ENCODE measurements around the gene CDK3.
"Not testable (repeated sequence)": the region's sequence is repeated elsewhere in the genome, so short reads cannot be mapped to it uniquely, and the experiment has no call there.

The CDK3 gene

GRCh38 chr17:76000755-76001521 is at the start of gene CDK3:
Gene CDK3, plus strand, starts transcription at chr17:76000855. Its CDS starts 571 bp downstream, at chr17:76001426.
- no peak for DNase-seq

- no peak for DNase-seq
Observed at GRCh38 chr17:75950855-75951554, 49.6 kb upstream of the CDK3 start.

GRCh38 chr17:75959051-75959838 is 41.4 kb upstream of the CDK3 start:
- DNase-seq: no peak

- no peak for DNase-seq
Observed at GRCh38 chr17:75959839-75960511, 40.7 kb upstream of the CDK3 start.

DNA sequence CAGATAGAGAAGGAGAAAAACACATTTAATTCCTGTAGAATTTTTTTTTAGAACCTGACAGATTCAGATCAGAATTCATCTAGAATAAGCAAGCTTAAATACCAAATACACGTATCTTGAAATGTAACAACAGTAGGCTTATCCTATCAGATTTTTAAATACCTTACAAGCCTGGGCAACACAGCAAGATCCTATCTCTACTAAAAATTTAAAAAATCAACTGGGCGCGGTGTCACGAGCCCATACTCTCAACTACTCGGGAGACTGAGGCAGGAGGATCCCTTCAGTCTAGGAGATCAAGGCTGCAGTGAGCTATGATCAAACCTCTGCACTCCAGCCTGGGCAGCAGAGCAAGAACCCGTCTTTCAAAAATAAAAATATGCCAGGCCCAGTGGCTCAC is 35.2 kb upstream of the CDK3 start:
- no peak for DNase-seq

DNA sequence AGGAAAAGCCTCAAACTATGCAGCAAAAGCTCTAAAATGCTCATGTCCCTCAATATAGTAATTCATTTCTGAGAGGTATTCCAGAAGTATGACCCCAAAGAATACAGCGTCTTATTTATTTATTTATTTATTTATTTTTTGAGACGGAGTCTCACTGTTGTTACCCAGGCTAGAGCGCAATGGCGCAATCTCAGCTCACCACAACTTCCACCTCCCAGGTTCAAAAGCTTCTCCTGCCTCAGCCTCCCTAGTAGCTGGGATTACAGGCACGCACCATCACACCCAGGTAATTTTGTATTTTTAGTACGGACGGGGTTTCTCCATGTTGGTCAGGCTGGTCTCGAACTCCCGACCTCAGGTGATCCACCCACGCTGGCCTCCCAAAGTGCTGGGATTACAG is 31.6 kb upstream of the CDK3 start:
- not testable (repeated sequence) for DNase-seq

DNA sequence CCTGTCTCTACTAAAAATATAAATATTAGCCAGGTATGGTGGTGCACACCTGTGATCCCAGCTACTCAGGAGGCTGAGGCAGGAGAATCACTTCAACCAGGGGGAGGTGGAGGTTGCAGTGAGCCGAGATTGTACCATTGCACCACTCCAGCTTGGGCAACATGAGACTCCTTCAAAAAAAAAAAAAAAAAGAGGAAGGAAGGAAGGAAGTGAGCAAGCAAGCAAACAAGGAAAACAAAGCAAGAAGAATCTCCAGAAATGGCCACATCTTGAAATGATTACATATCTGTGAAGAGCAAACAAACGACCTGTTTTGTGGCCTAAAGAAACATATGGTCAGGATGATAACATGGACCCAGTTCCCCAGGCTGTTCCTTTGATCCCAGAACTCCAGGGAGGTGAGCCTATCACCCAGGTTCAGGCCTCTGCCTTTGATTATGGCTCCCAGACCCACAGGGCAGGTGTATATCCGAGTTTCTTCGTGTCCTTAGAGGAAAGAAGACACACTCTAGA is 30.6 kb upstream of the CDK3 start:
- no peak for DNase-seq

DNA sequence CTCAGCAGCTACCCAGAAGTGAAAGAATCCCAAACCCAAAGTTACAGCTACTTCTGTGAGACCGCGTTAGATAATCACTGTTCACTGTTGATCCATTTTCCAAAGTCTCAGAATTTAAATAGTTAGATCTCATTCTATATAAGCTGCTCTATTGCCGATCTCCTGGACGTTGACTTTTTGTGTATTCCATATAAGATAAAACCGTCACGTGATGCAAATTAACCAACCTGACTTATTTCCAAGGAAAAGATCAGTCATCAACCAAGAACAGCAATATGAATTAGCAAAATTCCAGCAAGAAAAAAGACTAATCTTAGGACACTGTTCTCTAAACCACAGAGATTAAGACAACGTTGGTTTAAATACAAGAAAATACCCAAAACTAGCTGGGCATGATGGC is 30.0 kb upstream of the CDK3 start:
- no peak for DNase-seq

DNA sequence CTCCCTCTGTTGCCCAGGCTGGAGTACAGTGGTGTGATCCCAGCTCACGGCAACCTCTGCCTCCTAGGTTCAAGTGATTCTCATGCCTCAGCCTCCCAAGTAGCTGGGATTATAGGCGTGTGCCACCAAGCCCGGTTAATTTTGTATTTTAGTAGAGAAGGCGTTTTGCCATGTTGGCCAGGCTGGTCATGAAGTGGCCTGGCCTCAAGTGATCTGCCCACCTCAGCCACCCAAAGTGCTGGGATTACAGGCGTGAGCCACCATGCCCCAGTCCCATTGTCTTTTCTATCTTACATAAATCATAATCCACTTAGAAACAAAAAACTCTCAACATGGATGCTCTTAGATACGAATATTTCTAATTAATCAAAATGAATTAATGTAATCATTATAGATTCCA is 25.5 kb upstream of the CDK3 start:
- not testable (repeated sequence) for DNase-seq

DNA sequence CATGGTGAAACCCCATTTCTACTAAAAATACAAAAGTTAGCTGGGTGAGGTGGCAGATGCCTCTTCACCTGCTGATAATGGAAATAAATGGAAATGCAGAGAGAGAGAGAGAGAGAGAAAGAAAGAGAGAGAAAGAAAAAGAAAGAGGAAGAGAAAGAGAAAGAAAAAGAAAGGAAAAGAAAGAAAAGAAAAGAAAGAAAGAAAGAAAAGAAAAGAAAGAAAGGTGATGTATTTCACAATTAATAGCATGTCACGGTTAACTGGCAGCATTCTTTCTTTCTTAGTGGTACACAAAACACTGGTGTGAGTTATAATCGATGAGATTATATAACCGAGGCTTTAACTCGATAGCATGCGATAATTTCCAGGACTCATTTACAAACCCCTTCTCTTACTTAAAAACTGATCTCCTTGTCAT is 24.9 kb upstream of the CDK3 start:
- DNase-seq: no peak

- DNase-seq: no peak
Observed at GRCh38 chr17:75976175-75976848, 24.3 kb upstream of the CDK3 start.

GRCh38 chr17:75978938-75979704 is 21.5 kb upstream of the CDK3 start, which contains the start of the genes ACOX1 and TEN1:
Gene ACOX1, minus strand, starts transcription at chr17:75979166. Its CDS starts 93 bp downstream, at chr17:75979073.
Gene TEN1, plus strand, starts transcription at chr17:75979240. Its CDS starts 6,953 bp downstream, at chr17:75986193.
- DNase-seq: peak; percentile 75 to 99 (median 96)

- no peak for DNase-seq
Observed at GRCh38 chr17:75979705-75980187, 20.9 kb upstream of the CDK3 start.

GRCh38 chr17:75980188-75981018 is 20.3 kb upstream of the CDK3 start:
- DNase-seq: no peak

DNA sequence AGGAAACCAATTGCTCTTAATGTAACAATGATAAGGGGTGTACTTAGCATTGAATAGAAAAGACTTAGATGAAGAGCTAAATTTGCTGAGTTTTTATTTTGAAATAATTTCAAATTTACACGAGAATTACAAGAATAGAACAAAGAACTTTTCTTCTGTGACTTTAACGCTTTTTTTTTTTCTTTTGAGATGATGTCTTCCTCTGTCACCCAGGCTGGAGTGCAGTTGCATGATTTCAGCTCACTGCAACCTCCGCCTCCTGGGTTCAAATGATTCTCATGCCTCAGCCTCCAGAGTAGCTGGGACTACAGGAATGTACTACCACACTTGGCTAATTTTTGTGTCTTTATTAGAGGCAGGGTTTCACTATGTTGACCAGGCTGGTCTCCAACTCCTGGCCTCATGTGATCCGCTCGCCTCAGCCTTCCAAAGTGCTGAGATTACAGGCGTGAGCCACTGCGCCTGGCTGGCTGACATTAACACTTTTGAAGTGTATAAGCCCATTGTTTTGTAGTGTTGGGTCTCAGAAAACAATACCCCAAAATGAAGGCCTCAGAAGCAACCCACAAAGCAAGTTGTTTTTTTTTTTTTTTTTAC is 19.5 kb upstream of the CDK3 start:
- no peak for DNase-seq

- peak in 1 of 14 donors; percentile 24 for DNase-seq
Observed at GRCh38 chr17:75983501-75984181, 17.0 kb upstream of the CDK3 start.

DNA sequence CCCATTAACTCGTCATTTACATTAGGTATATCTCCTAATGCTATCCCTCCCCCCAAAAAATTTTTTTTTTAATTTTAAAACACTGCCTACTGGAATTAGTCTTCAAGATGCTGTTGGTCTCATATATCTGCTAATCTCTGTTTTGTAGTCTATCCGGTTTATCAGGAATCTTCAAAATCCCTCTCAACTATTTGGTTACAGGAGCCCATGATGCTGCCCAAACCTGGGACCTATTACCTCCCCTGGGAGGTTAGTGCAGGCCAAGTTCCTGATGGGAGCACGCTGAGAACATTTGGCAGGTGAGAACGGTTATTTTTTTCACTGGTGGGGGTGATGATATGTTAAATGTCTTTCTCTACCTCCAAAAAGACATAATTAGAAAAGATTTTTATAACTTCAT is 14.7 kb upstream of the CDK3 start:
- DNase-seq: no peak

DNA sequence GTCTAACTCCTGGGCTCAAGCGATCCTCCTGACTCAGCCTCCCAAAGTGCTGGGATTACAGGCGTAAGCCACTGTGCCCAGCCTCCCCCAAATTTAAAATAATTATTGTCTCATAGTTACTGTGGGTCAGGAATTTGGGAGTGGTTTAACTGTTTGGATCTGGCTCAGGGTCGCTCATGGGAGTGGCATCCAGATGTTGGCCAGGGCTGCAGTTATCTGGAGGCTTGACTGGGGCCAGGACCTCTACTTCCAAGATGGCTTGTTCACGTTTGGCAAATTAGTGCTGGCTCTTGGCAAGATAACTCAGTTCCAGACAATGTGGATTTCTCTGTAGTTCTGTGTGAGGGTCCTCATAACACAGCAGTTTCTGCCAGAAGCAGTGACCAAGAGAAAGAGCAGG is 13.6 kb upstream of the CDK3 start:
- DNase-seq: no peak

DNA sequence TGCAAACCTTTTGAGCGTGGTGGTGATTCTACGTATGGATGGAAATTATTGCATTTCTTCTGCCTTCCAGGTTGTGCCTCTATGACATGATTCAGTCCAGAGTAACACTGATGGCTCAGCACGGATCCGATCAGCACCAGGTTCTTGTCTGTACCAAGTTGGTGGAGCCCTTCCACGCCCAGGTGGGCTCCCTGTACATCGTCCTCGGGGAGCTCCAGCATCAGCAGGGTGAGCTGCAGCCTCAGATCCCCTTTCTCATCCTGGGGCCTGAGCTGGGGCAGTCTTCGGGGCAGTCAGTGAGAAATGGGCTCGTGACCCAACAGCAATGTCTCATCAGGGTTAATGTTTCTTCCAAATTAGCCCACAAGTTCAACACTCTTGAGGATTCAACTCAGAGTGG is 9.3 kb upstream of the CDK3 start:
- no peak for DNase-seq

Measured in C1 segment of cervical spinal cord (tissue), 14 donors.